EL (cell line): ENCODE data around the gene NARS2.
"Not testable (repeated sequence)": the region's sequence is repeated elsewhere in the genome, so short reads cannot be mapped to it uniquely, and the experiment has no call there.

Experiments used
- DNase-seq: peaks from one replicate; pipeline ENCODE4 v3.0.0-alpha.2; 2016

Gene NARS2

DNA sequence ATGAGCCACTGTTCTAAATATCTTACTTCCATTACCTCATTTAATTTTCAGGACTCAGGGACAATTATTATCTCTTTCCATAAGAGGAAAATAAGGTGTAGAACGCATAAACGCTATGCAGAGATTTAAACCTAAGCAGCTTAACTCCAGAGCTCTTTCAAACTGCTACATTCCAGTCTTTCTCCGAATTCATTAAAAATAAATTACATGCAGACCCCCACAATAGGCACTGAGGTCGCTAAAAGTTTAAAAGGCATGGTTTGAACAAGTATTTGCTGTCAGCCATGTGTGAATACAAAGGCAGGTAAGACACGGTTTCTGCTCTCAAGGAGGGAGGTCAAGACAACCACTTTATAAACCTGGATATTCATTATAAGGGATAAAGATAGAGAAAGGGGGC is 983 bp downstream of the NARS2 start:
- no peak for DNase-seq

DNA sequence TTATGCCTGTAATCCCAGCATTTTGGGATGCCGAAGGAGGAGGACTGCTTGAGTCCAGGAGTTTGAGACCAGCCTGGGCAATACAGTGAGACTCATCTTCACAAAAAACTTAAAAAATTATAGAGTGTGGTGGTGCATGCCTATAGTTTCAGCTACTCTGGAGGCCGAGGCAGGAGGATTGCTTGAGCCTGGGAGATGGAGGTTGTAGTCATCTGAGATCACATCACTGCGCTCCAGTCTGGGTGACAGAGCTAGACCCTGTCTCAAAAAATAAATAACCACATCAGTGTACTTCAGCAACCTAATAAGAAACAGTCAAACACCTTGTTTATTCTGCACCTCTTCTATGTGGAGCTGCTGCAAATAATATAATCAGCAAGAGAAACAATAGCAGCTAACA is 1.4 kb downstream of the NARS2 start:
- DNase-seq = no peak

DNA sequence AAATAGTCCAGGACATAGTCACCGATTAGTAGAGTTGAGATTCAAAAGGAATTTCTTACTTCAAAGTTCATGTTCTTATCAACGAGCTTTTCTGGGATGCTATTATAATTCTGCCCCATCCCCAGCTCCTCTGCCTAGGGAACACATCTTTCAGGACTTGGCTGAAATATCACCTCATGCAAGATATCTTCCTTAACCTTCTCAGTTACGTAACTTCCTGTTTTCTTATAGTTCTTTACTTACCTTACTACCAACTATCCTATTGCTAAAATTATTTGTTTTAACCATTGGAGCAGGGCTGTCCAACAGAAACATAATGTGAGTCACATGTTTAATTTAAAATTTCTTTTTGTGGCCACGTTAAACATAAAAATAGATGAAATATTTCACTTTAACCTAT is 2.3 kb downstream of the NARS2 start:
- DNase-seq = no peak

DNA sequence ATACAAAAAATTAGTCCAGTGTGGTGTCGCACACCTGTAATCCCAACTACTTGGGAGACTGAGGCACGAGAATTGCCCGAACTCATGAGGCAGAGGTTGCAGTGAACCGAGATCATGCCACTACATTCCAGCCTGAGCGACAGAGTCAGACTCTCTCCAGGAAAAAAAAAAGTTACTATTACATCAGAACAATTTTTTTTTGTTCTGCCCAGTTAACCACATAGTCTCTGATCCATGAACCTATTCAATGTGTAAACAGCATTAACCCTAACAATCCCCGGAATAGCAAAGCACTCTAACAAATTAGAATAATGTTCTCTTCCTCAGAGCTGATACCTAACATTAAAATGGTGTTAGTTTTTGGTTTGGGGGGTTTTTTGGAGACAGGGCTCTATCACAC is 4.6 kb downstream of the NARS2 start:
- DNase-seq = no peak

DNA sequence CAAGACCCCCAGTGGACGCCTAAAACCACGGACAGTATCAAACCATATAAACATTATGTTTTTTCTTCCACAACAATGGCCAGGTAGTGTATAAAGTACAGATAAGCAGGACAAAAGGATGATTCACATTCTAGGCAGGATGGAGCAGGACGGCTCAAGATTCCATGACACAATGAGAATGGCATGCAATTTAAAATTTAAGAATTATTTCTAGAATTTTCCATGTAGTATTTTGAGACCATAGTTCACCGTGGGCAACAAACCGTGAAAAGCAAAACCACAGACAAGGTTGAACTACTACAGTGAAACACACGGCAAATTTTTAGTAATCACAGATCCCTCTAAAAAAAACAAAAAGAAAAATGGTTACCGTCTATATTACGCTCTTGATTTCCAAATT is 7.5 kb downstream of the NARS2 start:
- peak; percentile 63 for DNase-seq

DNA sequence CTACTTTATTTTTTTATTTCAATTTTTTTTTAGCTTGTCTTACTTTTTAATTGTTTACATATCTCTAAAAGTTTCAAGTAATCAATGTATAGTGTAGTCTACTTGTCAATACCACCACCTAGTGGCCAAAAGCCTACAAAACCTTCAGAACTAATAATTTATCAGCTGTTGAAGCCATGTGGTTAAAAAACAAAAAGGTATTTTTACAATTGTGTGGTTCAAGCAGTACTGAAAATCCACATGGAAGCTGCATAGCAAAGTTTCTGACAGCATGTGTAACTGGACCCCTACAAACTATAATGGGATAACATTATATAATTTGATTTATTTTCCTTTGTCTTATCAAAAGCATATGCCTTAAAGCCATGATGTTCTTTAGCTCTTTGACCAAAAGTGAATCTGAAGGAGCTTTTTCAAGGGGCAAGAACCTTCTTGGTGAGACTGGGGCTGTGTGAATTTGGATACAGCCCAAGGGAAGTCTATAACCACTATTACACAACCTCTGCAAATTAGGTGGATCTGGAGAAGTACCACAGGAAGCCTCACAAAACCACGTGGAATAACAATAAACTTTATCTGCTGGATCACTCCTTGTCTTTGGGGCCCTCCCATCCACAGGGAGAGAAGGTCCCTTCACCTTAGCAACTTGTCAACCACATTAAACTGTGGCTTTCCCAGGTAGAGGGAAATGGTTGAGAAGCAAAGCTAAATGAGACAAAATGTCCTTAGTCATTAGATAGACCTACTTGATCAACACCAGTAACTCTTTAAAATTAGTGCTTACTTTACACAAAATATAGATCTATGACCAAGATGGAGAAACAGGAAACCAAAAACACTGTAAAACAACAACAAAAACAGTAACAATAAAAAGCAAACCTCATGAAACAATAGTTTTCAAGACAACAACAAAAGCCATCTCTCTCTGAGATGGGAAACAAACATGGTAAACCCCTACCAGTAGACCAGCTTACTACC is 9.9 kb downstream of the NARS2 start:
- peak; percentile 73 for DNase-seq

DNA sequence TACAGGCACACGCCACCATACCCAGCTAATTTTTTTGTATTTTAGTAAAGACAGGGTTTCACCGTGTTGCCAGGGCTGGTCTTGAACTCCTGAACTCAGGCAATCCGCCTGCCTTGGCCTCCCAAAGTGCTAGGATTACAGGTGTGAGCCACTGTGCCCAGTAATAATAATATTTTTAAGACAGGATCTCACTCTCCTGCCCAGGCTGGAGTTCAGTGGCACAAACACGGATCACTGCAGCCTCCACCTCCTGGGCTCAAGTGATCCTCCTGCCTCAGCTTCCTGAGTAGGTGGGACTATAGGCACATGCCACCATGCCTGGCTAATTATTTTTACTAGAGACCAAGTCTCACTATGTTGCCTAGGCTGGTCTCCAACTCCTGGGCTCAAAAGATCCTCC is 10.6 kb downstream of the NARS2 start:
- not testable (repeated sequence) for DNase-seq

DNA sequence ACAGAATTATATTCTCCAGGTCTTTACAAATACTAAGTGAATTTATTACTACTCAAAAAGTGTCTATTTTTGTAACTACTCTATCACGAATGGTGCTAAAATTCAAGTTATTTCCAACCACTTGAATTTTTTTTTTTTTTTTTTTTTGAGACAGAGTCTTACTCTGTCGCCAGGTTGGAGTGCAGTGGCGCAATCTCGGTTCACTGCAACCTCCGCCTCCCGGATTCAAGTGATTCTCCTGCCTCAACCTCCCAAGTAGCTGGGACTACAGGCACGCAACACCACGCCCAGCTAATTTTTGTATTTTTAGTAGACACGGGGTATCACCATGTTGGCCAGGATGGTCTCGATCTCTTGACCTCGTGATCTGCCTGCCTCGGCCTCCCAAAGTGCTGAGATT is 11.6 kb downstream of the NARS2 start:
- not testable (repeated sequence) for DNase-seq

DNA sequence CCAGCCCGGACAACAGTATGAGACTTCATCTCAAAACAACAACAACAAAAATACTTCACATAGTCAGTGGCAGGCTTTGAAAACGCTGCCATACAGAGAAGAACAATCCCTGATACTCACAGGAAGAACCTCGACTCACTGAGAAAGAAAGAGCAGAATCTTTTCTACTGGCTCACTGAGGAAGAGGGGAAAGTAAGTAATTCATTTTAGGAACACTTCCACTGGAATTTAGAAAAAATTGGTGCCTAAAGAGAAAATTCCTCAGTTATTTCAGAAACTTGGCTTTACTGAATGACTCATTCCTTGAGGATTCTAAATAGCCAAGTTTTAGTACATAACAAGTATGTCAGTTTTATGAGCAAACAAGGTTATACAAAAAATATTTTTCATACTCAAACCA is 12.3 kb downstream of the NARS2 start:
- peak; percentile 83 for DNase-seq

DNA sequence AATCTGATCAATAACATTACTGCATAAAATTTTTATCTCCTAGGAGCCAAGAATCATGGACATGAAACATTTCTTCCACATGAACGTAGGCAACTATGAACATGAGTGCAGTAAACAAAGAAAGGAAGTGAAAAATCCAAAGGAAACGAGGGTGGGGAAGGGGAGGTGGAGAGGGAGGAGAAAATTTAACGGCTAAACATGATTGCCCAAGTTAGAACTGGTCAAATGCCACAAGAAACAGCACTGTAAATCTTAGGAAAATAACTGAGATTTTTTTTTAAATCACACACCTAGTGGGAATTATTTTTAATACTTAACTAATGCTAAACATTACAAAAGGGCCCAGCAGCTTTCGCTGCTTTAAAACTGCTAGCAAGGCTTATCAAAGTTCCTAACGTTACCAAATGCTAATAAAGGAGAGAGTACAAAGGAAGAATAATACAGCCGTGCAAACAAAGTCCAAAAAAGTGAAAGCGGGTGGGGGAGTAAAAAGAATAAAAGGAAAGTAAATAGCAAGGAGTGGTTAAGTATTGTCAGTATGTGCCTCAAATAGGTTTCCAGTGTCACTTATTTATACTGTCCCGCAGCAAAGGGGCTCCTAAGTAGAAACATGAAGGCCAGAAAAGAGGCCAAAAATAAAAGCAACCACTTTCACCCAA is 13.7 kb downstream of the NARS2 start:
- peak; percentile 28 for DNase-seq

DNA sequence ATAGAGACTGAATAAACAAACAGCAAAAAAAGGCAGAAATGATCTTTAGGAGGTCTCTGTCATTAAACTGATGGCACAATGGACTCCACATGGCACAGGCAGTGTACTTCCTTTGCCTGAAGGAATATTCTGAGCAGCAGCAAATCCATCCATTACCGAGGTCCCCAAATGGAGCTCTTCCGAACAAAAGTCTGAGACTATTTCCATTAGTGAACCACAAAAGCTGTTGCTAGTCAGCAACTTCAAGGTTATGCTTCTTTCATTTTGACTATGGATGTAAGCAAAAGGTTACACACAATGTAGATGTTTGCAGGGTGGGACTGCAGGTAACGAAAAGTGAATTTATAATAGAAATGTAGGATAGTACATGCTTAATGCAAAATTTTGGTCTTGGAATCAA is 14.5 kb downstream of the NARS2 start:
- DNase-seq = no peak

DNA sequence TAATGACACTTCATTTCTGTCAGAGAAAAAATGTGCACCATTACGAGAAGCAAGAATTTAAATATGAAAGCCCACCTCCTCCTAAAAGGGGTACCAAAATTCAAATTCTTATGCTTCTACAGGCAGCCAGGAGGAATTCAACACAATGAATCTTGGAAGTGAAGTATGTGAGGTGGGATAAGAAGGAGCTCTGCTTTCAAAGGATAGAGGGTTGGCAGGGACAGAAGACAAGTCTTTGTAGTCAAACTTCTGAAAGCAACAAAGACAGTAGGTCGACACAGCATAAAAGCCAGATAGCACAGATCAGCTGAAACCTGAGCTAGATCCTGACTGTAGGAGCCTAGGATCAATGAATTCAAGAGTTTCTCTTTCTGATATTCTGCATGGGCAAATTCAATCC is 17.4 kb downstream of the NARS2 start:
- DNase-seq = no peak

DNA sequence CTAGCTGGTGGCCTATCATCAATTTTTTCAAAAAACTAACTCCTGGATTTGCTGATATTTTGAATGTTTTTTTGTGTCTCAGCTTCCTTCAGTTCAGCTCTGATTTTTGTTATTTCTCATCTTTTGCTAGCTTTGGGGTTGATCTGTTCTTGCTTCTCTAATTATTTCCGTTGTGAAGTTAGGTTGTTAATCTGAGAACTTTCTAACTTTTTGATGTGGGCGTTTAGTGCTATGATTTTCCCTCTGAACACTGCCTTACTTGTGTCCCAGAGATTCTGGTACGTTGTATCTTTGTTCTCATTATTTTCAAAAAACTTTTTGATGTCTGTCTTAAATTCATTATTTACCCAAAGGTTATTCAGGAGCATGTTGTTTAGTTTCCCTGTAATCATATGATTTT is 19.1 kb downstream of the NARS2 start:
- no peak for DNase-seq

DNA sequence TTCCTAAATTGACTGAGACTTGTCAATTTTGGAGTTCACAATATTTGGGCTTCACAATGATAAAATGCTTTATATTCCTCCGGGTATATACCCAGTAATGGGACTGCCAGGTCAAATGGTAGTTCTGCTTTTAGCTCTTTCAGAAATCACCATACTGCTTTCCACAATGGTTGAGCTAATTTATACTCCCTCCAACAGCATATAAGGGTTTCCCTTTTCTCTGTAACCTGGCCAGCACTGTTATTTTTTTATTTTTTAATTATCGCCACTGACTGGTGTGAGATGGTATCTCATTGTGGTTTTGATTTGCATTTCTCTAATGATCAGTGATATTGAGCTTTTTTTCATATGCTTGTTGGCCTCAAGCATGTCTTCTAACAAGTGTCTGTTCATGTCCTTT is 21.8 kb downstream of the NARS2 start:
- DNase-seq = no peak

DNA sequence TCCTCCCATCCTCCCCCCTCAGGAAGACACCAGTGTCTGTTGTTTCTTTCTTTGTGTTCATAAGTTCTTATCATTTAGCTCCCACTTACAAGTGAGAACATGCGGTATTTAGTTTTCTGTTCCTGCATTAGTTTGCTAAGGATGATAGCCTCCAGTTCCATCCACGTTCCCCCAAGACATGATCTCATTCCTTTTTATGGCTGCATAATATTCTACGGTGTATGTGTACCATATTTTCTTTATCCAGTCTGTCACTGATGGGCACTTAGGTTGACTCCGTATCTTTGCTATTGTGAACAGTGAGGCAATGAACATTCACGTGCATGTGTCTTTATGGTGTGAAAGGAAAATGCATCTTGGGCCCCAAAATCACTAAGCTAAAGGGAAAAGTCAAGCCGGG is 22.5 kb downstream of the NARS2 start:
- not testable (repeated sequence) for DNase-seq

DNA sequence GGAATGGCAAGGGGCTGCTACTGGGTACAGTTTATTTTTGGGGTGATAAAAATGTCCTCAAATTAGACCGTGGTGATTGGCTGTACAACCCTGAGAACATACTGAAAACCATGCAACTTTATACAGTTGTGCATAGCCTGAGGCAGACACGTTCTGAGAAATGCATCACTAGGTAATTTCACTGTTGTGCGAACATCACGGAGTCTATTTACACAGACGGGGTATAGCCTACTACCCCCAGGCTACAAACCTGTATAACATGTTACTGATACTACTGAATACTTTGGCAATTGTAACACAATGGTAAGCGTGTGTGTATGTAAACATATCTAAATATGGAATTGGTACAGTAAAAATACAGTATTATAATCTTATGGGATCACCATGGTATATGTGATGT is 23.6 kb downstream of the NARS2 start:
- DNase-seq = no peak

DNA sequence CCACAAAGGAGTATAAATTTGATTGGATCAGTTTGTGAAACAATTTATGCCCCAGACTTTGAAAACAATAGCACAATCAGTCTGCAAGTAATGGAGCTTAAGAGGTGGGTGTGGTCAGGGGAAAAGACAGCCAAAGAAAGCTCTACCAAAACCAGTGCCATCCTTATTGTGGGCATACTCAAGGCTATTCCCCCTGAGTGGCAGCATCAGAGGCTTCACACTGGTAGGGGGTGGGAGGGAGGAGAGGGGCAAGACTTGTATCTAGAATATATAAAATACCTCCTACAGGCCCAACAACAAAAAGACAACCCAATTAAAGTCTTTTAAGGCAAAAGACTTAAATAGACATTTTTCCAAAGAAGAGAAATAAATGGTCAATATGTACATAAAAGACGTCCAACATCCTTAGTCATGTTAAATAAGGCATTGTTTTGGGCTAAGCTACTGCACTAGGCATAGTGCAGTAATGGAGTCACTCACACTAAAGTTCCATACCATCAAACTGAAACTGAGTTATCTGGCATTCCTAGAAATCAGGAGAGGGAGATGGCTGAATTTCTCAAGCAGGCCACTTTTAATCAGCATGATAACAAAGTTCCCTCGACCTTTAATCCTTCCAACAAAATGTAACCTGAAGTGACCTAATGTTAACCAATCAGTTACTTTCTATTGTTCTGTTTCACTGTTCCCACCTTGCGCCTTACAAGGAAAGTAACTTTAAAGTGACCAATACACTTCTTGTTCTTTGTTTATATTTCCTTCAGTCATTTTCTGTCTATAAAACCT is 24.8 kb downstream of the NARS2 start:
- DNase-seq = no peak

DNA sequence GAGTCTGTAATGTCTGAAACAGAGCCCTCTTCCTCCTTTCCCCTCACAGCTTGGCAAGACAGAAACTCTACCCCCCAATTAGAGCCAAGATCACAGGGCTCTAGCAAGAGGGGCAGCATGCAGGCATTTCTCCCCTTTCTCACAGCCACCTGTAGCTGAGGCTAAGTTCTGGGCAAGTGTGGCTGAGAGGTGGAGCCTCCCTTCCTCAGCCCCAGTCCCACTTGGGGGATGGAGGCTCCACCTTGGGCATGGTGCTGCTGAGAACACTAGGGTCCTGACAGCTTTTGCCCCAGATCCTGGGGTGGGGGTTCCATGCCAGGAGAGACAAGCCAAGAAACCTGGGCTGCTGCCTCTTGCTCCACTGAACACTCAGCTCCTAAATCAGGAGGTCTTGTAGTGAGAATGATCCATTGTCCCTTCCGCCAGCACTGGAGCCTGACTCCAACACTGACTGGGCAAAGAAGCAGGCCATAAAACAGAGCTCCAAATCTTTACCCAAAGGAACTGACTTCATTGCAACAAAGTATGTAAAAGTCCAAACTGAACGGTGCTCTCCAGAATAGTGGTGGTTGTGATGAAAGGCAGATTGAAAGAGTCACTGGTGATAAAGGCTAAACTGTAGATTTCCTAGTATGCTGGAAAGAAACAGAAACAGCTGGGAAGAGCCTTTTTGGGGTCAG is 25.6 kb downstream of the NARS2 start:
- DNase-seq = no peak

DNA sequence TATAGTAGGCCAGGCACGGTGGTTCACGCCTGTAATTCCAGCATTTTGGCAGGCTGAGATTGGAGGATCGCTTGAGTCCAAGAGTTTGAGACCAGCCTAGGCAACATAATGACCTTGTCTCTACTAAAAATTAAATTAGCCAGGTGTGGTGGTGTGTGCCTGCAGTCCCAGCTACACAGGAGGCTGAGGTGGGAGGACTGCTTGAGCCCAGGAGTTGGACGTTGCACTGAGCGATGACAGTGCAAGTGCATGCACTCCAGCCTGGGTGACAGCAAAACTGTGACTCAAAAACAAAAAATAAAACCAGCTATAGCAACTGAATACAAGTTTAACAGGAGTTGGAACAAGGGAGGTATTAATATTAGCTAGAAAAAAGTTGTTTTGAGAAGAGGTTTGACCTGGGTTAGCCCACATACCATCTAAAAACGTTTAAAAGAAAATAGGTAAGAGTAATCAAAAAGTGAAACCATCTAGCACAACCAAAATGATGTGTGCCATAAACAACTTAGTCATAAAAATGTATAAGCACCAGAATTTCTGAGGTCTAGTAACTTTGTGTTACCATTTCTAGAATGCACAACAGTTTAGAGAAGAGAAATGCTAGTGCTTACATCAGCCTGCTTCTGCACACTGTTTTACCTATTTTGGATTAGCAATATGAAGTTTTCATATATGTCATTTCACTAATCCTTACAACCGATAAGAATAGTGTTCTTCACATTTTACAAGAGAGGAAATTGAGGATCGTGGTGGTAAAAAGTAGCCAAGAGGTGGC is 26.5 kb downstream of the NARS2 start:
- DNase-seq = no peak

DNA sequence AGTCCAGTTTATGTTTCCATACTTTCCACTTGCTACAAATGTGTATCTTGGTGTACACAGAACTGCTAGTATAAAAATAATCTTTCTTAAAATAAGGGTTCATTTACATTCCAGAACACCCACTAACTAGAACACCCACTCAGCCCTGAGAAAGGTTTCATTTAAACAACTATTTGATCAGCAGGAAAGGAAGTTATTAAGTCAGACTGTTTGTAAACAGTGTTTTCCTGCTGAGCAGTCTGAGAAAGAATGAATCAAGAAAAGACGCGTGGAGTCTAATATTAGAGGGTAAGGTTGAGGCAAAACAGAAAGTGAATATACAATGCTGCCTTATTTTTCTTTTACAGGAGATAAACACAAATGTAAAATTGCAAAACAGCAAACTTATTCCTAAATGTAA is 32.7 kb downstream of the NARS2 start:
- no peak for DNase-seq

DNA sequence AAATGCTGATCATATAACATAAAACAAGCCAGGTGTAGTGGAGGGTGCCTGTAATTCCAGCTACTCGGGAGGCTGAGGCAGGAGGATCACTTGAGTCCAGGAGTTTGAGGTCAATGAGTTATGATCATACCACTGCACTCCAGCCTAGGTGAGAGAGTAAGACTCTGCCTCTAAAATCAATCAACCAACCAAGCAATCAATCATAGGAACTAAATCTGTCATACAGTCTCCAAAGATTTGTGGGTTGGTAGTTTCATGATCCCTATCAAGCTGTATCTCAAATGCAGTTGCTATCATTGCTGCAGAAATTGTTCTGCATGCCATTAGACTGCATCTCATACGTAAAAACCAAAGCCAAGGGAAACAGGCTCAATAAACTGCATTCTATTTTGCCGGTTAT is 33.1 kb downstream of the NARS2 start:
- no peak for DNase-seq

DNA sequence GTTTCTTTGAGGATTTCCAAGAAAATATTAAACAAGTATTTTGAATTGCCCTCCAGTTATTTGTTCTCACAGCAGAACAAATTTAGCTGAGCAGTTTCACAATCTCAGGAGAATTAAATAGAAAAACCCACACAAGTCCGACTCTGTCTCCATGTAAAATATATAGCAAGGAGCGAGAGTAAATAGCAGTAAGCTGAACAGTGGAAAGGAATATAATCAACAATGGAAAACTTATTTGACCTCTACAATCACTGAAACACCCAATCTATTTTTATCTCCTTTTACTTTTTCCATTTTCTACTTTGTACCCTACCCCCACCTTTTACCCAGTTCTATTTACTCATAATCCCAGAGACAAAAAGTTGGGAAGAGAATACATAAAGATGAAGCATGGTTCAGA is 34.4 kb downstream of the NARS2 start:
- no peak for DNase-seq
